GM12865 (cell line): ENCODE measurements around the gene ALDH7A1.

ENCODE experiments used
- DNase-seq: peaks from one replicate; pipeline ENCODE4 v3.0.0; 2010; ENCODE audit warnings: low read depth
- H3K4me3 ChIP-seq: 2 replicates; pipeline ENCODE4 v1.5.1; 2011; ENCODE audit warnings: mild to moderate bottlenecking, low read depth, low read length, control low read depth
- TF ChIP-seq, protein P1 (sequence below): IDR thresholded peaks from 2 replicates; pipeline ENCODE4 v1.5.1; 2011; ENCODE audit warnings: low read length, control low read depth, low read depth, inconsistent platforms; ENCODE audit not compliant: insufficient read depth; ENCODE audit errors: missing control alignments

ALDH7A1 gene

GRCh38 chr5:126488443-126489065 is 106.5 kb downstream of the ALDH7A1 start:
- DNase-seq: no peak
- TF ChIP-seq, protein P1, sequence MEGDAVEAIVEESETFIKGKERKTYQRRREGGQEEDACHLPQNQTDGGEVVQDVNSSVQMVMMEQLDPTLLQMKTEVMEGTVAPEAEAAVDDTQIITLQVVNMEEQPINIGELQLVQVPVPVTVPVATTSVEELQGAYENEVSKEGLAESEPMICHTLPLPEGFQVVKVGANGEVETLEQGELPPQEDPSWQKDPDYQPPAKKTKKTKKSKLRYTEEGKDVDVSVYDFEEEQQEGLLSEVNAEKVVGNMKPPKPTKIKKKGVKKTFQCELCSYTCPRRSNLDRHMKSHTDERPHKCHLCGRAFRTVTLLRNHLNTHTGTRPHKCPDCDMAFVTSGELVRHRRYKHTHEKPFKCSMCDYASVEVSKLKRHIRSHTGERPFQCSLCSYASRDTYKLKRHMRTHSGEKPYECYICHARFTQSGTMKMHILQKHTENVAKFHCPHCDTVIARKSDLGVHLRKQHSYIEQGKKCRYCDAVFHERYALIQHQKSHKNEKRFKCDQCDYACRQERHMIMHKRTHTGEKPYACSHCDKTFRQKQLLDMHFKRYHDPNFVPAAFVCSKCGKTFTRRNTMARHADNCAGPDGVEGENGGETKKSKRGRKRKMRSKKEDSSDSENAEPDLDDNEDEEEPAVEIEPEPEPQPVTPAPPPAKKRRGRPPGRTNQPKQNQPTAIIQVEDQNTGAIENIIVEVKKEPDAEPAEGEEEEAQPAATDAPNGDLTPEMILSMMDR: no peak
- H3K4me3 ChIP-seq: no peak overlapping the region

GRCh38 chr5:126487596-126487995 is 107.4 kb downstream of the ALDH7A1 start:
- H3K4me3 ChIP-seq: no peak overlapping the region
- TF ChIP-seq, protein P1: no peak
- DNase-seq: no peak

DNA sequence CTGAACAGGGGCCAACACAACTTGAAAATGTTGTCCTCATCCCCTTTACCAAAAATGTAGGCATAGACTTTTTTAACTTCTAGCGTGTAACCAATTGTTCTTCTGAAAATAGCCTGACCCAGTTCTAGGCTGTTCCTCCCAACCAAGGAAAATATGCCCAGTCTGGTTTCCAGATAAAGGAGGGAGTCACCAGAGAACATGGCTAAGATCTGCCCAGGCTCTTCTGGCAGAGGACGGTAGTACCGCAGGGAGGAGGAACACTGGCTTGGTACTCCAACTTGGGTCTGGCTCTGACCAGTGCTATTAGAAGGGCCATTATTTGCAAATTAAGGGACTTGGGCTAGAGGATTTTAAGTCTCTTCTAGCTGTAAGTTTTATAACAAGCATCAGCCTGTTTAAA is 108.7 kb downstream of the ALDH7A1 start:
- no peak for DNase-seq
- no peak overlapping the region for H3K4me3 ChIP-seq
- TF ChIP-seq, protein P1: no peak

DNA sequence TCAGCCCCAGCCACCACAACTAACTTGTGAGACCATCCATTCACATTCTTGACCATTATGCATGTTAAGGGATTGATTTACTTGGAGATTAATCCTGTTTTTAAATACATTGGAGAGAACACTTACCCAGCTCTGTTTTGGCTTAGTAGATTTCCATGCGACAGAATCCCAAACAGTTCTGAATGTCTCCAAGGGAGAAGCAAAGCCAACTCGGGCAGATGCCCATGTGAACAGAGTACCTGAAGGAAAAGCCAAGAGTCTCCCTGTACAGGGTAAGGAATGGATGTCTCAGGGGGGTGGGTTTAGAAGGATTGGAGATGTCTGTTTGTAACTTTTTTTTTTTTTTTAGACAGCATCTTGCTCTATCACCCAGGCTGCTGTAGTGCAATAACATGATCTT is 110.8 kb downstream of the ALDH7A1 start:
- no peak for DNase-seq
- no peak overlapping the region for H3K4me3 ChIP-seq
- TF ChIP-seq, protein P1: no peak

DNA sequence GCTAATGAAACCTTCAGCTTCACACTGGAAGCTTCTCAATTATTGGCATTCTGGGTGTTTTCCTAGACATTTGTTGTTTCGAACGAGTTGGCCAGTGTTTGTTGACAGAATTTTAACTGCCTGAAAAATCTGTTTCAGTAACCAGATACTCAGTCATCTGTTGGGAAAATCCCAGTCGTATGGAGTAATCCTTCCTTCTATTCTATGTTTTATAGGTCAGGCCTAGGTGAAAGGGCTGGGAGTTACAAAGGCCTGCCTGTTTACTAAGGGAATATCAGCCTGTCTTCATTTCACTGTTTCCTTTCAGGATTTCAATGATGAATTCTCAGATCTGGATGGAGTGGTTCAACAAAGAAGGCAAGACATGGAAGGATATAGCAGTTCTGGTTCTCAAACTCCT is 111.9 kb downstream of the ALDH7A1 start:
- DNase-seq: no peak
- H3K4me3 ChIP-seq: no peak overlapping the region
- TF ChIP-seq, protein P1: no peak

- TF ChIP-seq, protein P1: no peak
- no peak overlapping the region for H3K4me3 ChIP-seq
- no peak for DNase-seq
Measured at GRCh38 chr5:126482591-126482990, 112.4 kb downstream of the ALDH7A1 start.

GRCh38 chr5:126481243-126481642 is 113.8 kb downstream of the ALDH7A1 start:
- no peak overlapping the region for H3K4me3 ChIP-seq
- DNase-seq: no peak
- TF ChIP-seq, protein P1: no peak
